ENCODE results near the gene SLC6A4.

DNA sequence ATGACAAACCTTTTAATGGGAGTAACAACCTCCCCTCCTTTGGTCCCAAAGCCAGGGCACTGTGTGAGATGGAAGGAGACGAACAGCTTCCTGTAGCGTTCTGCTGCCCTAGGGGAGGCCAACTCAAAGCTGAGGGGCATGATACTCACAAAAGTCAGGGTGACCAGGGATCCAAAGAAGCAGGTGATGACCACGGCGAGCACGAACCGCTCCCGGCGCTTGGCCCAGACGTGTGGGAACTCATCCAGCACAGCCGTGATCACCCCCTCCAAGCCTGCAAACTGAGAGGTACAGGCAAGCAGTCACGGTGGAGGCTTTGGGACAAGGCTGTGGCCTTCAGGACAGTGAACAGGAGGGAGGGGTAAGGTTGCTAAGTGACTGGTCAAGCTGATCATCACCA lies 25.1 kb downstream of the SLC6A4 start:
- TF ChIP-seq, protein P1, sequence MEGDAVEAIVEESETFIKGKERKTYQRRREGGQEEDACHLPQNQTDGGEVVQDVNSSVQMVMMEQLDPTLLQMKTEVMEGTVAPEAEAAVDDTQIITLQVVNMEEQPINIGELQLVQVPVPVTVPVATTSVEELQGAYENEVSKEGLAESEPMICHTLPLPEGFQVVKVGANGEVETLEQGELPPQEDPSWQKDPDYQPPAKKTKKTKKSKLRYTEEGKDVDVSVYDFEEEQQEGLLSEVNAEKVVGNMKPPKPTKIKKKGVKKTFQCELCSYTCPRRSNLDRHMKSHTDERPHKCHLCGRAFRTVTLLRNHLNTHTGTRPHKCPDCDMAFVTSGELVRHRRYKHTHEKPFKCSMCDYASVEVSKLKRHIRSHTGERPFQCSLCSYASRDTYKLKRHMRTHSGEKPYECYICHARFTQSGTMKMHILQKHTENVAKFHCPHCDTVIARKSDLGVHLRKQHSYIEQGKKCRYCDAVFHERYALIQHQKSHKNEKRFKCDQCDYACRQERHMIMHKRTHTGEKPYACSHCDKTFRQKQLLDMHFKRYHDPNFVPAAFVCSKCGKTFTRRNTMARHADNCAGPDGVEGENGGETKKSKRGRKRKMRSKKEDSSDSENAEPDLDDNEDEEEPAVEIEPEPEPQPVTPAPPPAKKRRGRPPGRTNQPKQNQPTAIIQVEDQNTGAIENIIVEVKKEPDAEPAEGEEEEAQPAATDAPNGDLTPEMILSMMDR (IDR thresholded peaks at IDR 0.05), result no peak
- no peak for TF ChIP-seq POLR2A (IDR thresholded peaks at IDR 0.05)
